HEK293 (cell line): ENCODE results near the gene SCAMP5.

Experiments used
- CTCF ChIA-PET: fragments of 350-600 bp; formaldehyde crosslinking; extraction: SDS; loops from one replicate; lab custom pipeline; 2021; ENCODE audit warnings: antibody characterized with exemption; lab: Yijun Ruan, JAX
- POLR2A ChIA-PET: fragments of 300-600 bp; formaldehyde crosslinking; extraction: SDS; loops from one replicate; lab custom pipeline; 2020; ENCODE audit warnings: antibody characterized with exemption, inconsistent platforms; lab: Yijun Ruan, JAX
- H3K27ac ChIP-seq: fragments of 200-500 bp; sonication (Bioruptor generic); 2 replicates; pipeline ENCODE4 v1.5.1; 2014; ENCODE audit warnings: low read depth, low read length, control low read depth, inconsistent platforms; ENCODE audit errors: extremely low read depth
- H3K36me3 ChIP-seq, 2 experiments: fragments of 200-500 bp in 1 of 2; sonication (Bioruptor generic) in 1 of 2; 1 replicate in 1 of 2; 2 replicates in 1 of 2; pipeline ENCODE4 v1.5.1; 2014 to 2017; ENCODE audit warnings: inconsistent platforms in 2 of 2, low read length in 2 of 2; ENCODE audit not compliant: control insufficient read depth in 2 of 2, insufficient read depth in 1 of 2
- H3K4me1 ChIP-seq: fragments of 200-500 bp; sonication (Bioruptor generic); 2 replicates; pipeline ENCODE4 v1.5.1; 2014; ENCODE audit warnings: mild to moderate bottlenecking, low read length, inconsistent platforms; ENCODE audit not compliant: control insufficient read depth, insufficient read depth
- H3K4me3 ChIP-seq: 2 replicates; pipeline ENCODE4 v1.5.1; 2011; ENCODE audit warnings: low read depth, mild to moderate bottlenecking, control low read depth, low read length, moderate library complexity
- H3K9me3 ChIP-seq: fragments of 200-500 bp; sonication (Bioruptor generic); 2 replicates; pipeline ENCODE4 v1.5.1; 2014; ENCODE audit warnings: low read depth, low read length, inconsistent platforms; ENCODE audit not compliant: control insufficient read depth, insufficient read depth
- HOXC10 ChIP-seq: sonication (generic); formaldehyde crosslinking; IDR thresholded peaks from 2 replicates; pipeline ENCODE4 v1.8.1; 2023; ENCODE audit warnings: mild to moderate bottlenecking, missing genetic modification reagents
- HOXD13 ChIP-seq: sonication (generic); formaldehyde crosslinking; IDR thresholded peaks from 2 replicates; pipeline ENCODE4 v1.8.0; 2022; ENCODE audit warnings: missing genetic modification reagents, borderline replicate concordance
- IKZF3 ChIP-seq: fragments of 450-650 bp; IDR thresholded peaks from 2 replicates; pipeline ENCODE4 v1.5.0; 2018; ENCODE audit warnings: missing biosample characterization, mild to moderate bottlenecking, missing genetic modification characterization, moderate library complexity
- OSR2 ChIP-seq: fragments of 450-650 bp; formaldehyde crosslinking; IDR thresholded peaks from 2 replicates; pipeline ENCODE4 v1.5.1; 2016; ENCODE audit warnings: missing biosample characterization, missing genetic modification characterization
- ZBTB49 ChIP-seq: fragments of 450-650 bp; formaldehyde crosslinking; IDR thresholded peaks from 2 replicates; pipeline ENCODE4 v1.5.1; 2016; ENCODE audit warnings: missing biosample characterization, missing genetic modification characterization, low read depth
- ZFP37 ChIP-seq: fragments of 450-650 bp; formaldehyde crosslinking; IDR thresholded peaks from 2 replicates; pipeline ENCODE4 v1.5.1; 2016; ENCODE audit warnings: missing biosample characterization, missing genetic modification characterization
- ZIC2 ChIP-seq: fragments of 450-650 bp; formaldehyde crosslinking; IDR thresholded peaks from 2 replicates; pipeline ENCODE4 v1.5.1; 2016; ENCODE audit warnings: missing biosample characterization, missing genetic modification characterization
- ZNF2 ChIP-seq: fragments of 450-650 bp; formaldehyde crosslinking; IDR thresholded peaks from 2 replicates; pipeline ENCODE4 v1.5.1; 2016; ENCODE audit warnings: missing biosample characterization, missing genetic modification characterization
- ZNF274 ChIP-seq, 2 experiments: fragments of 200-500 bp in 1 of 2; fragments of 450-650 bp in 1 of 2; sonication (Bioruptor generic) in 1 of 2; formaldehyde crosslinking in 1 of 2; IDR thresholded peaks; 2 replicates each; pipeline versions ENCODE4 v1.5.1 to v1.6.1; 2014 to 2016; ENCODE audit warnings: borderline replicate concordance in 1 of 2, inconsistent platforms in 1 of 2, low read length in 1 of 2, missing biosample characterization in 1 of 2, missing genetic modification characterization in 1 of 2
- ZNF280D ChIP-seq: fragments of 450-650 bp; formaldehyde crosslinking; IDR thresholded peaks from 2 replicates; pipeline ENCODE4 v1.5.1; 2016; ENCODE audit warnings: missing biosample characterization, missing genetic modification characterization
- ZNF341 ChIP-seq: fragments of 450-650 bp; formaldehyde crosslinking; IDR thresholded peaks from 2 replicates; pipeline ENCODE4; 2016; ENCODE audit warnings: low read depth, missing biosample characterization, missing genetic modification characterization
- ZNF391 ChIP-seq: fragments of 450-650 bp; formaldehyde crosslinking; IDR thresholded peaks from 2 replicates; pipeline ENCODE4 v1.5.1; 2016; ENCODE audit warnings: low read depth, missing biosample characterization, missing genetic modification characterization, borderline replicate concordance
- ZNF530 ChIP-seq: fragments of 450-650 bp; formaldehyde crosslinking; IDR thresholded peaks from 2 replicates; pipeline ENCODE4 v1.5.1; 2016; ENCODE audit warnings: low read depth, missing biosample characterization, missing genetic modification characterization
- ZNF585B ChIP-seq: fragments of 450-650 bp; formaldehyde crosslinking; IDR thresholded peaks from 2 replicates; pipeline ENCODE4 v1.5.1; 2016; ENCODE audit warnings: missing biosample characterization, missing genetic modification characterization
- ZNF596 ChIP-seq: fragments of 450-650 bp; IDR thresholded peaks from 2 replicates; pipeline ENCODE4 v1.5.0; 2018; ENCODE audit warnings: missing biosample characterization, mild to moderate bottlenecking, missing genetic modification characterization, moderate library complexity
- ZNF623 ChIP-seq: fragments of 450-650 bp; formaldehyde crosslinking; IDR thresholded peaks from 2 replicates; pipeline ENCODE4 v1.5.1; 2016; ENCODE audit warnings: missing biosample characterization, missing genetic modification characterization
- ZNF660 ChIP-seq: fragments of 450-650 bp; IDR thresholded peaks from 2 replicates; pipeline ENCODE4 v1.5.1; 2018; ENCODE audit warnings: missing biosample characterization, mild to moderate bottlenecking, missing genetic modification characterization
- ZNF785 ChIP-seq: fragments of 450-650 bp; formaldehyde crosslinking; IDR thresholded peaks from 2 replicates; pipeline ENCODE4 v1.5.1; 2016; ENCODE audit warnings: missing biosample characterization, missing genetic modification characterization
- ZNF830 ChIP-seq: fragments of 450-650 bp; IDR thresholded peaks from 2 replicates; pipeline ENCODE4 v1.5.0; 2018; ENCODE audit warnings: missing biosample characterization, missing genetic modification characterization, low read depth, mild to moderate bottlenecking, moderate library complexity
- ZSCAN5A ChIP-seq: fragments of 450-650 bp; formaldehyde crosslinking; IDR thresholded peaks from 2 replicates; pipeline ENCODE4 v1.5.1; 2016; ENCODE audit warnings: missing biosample characterization, missing genetic modification characterization
- TF ChIP-seq, protein P1 (sequence below): fragments of 450-650 bp; formaldehyde crosslinking; IDR thresholded peaks from 2 replicates; pipeline ENCODE4 v1.5.1; 2017; ENCODE audit warnings: missing biosample characterization, missing genetic modification characterization
- TF ChIP-seq, protein P2 (sequence below): fragments of 450-650 bp; formaldehyde crosslinking; IDR thresholded peaks from 2 replicates; pipeline ENCODE4 v1.5.1; 2016; ENCODE audit warnings: missing biosample characterization, missing genetic modification characterization

The SCAMP5 gene

GRCh38 chr15:75016431-75016830, 21.1 kb downstream of the SCAMP5 start (continued):
- no peak for TF ChIP-seq ZSCAN5A (tag by site-specific recombination)
- TF ChIP-seq ZNF2 (tag by site-specific recombination), result no peak
- TF ChIP-seq ZNF341 (tag by site-specific recombination), result no peak

DNA sequence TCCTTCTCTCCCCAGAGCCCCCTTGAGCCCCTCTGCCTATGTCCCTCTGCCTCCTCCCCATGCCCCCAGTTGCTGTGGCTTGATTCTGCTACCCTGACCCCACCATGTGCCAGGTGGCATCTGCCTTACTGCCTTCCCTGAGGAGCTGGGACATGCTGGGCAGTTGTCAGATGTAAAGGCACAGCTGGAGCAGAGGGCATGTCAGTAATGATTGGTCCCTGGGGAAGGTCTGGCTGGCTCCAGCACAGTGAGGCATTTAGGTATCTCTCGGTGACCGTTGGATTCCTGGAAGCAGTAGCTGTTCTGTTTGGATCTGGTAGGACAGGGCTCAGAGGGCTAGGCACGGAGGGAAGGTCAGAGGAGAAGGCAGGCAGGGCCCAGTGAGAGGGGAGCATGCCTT, 24.6 kb downstream of the SCAMP5 start:
- Histone ChIP-seq H3K4me1 (no peaks in the 10 kb centered on the region), H3K9me3 (no peaks in the 10 kb centered on the region), H3K4me3 (no peak overlapping the region), H3K36me3 (peaks cover 0 to 7% of the 10 kb centered on the region in 2 experiments; a peak in 2 of 3 replicates), H3K27ac (no peak overlapping the region)
- TF ChIP-seq ZIC2, result peak; percentile 31; the same call in 1 of the 2 replicates
- no peak for TF ChIP-seq ZNF830
- no peak for TF ChIP-seq ZNF585B (tag by site-specific recombination)
- TF ChIP-seq ZBTB49, result no peak
- TF ChIP-seq HOXD13 (CRISPR knock-in tag), result no peak
- POLR2A ChIA-PET, result no interaction called here
- CTCF ChIA-PET, result interaction anchor here (0.5 kb wide), 1 partner anchor 350 kb away, joined by 4 read pairs; no protein-coding TSS in a partner anchor

DNA sequence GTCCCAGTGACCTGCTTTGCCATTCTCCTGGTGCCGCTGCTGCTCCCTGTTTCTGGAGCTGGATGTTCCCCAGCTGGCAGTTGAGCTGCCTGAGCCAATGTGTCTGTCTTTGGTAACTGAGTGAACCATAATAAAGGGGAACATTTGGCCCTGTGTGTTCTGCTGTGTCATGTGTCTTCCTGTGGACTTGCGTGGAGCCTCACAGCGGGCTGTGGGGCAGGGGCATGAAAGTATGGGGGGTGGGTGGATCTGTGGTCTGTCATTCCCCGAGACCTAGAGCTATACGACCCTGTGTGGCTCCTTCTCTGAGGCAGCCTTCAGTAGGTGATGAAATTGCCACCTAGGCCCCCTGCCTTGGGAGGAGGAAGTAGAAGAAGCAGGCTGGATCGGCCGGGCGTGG, 26.0 kb downstream of the SCAMP5 start:
- CTCF ChIA-PET, result interaction anchor here (0.7 kb wide), 1 partner anchor 356 kb away, joined by 3 read pairs; no protein-coding TSS in a partner anchor
- TF ChIP-seq ZFP37 (no peak), ZNF391 (tag by site-specific recombination) (no peak), ZNF596 (tag by site-specific recombination) (no peak), ZNF623 (tag by site-specific recombination) (no peak), HOXD13 (CRISPR knock-in tag) (no peak), ZNF660 (no peak), ZNF280D (tag by site-specific recombination) (no peak), IKZF3 (no peak), OSR2 (tag by site-specific recombination) (no peak), HOXC10 (CRISPR knock-in tag) (no peak), ZNF785 (tag by site-specific recombination) (no peak), ZNF274 (IDR thresholded peaks at IDR 0.05; ENCODE audit: low read length) (no peak), ZNF274 (tag by site-specific recombination; IDR thresholded peaks at IDR 0.05; ENCODE audit: borderline replicate concordance) (no peak), ZNF530 (no peak)
- TF ChIP-seq, protein P1, sequence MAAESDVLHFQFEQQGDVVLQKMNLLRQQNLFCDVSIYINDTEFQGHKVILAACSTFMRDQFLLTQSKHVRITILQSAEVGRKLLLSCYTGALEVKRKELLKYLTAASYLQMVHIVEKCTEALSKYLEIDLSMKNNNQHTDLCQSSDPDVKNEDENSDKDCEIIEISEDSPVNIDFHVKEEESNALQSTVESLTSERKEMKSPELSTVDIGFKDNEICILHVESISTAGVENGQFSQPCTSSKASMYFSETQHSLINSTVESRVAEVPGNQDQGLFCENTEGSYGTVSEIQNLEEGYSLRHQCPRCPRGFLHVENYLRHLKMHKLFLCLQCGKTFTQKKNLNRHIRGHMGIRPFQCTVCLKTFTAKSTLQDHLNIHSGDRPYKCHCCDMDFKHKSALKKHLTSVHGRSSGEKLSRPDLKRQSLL (tag by site-specific recombination), result no peak
- TF ChIP-seq, protein P2, sequence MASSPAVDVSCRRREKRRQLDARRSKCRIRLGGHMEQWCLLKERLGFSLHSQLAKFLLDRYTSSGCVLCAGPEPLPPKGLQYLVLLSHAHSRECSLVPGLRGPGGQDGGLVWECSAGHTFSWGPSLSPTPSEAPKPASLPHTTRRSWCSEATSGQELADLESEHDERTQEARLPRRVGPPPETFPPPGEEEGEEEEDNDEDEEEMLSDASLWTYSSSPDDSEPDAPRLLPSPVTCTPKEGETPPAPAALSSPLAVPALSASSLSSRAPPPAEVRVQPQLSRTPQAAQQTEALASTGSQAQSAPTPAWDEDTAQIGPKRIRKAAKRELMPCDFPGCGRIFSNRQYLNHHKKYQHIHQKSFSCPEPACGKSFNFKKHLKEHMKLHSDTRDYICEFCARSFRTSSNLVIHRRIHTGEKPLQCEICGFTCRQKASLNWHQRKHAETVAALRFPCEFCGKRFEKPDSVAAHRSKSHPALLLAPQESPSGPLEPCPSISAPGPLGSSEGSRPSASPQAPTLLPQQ (tag by site-specific recombination), result no peak
- Histone ChIP-seq H3K9me3 (no peaks in the 10 kb centered on the region), H3K4me3 (no peak overlapping the region), H3K27ac (no peak overlapping the region), H3K36me3 (peaks cover 0 to 15% of the 10 kb centered on the region in 2 experiments; a peak in 2 of 3 replicates), H3K4me1 (0 out of 2 replicates have a peak, but pooled peaks cover 2% of the 10 kb centered on the region)
- POLR2A ChIA-PET, result no interaction called here
